GM12878 (cell line): Measurements from ENCODE around the gene ZNF407. TPM values are rescaled to one million over a fixed set of nuclear protein-coding genes. Genes with fewer than 3 reads are reported as not detected.
A peak's percentile ranks its signal among the peaks of the same experiment; 100 is the strongest.

Source experiments
- CHD2 ChIP-seq: IDR thresholded peaks from 2 replicates; pipeline ENCODE4 v1.6.1; 2011; ENCODE audit warnings: low read depth, low read length, improper control_type of control experiment, borderline replicate concordance
- CHD4 ChIP-seq: fragments of 200-600 bp; sonication (generic); IDR thresholded peaks from 2 replicates; pipeline ENCODE4 v1.6.1; 2016; ENCODE audit warnings: mild to moderate bottlenecking
- CREM ChIP-seq: IDR thresholded peaks from 2 replicates; pipeline ENCODE4 v1.6.1; 2014; ENCODE audit warnings: antibody characterized with exemption, low read depth
- DPF2 ChIP-seq: fragments of 450-650 bp; IDR thresholded peaks from 2 replicates; pipeline ENCODE4 v1.6.1; 2017; ENCODE audit warnings: mild to moderate bottlenecking
- LARP7 ChIP-seq: fragments of 450-650 bp; IDR thresholded peaks from 2 replicates; pipeline ENCODE4 v1.6.1; 2017; ENCODE audit warnings: mild to moderate bottlenecking
- MEF2A ChIP-seq: IDR thresholded peaks from 2 replicates; pipeline ENCODE4 v1.6.1; 2011; ENCODE audit warnings: low read depth, mild to moderate bottlenecking, low read length, moderate library complexity; ENCODE audit not compliant: insufficient read depth
- MTA2 ChIP-seq: fragments of 450-650 bp; IDR thresholded peaks from 2 replicates; pipeline ENCODE4 v1.6.1; 2016; ENCODE audit warnings: low read depth, mild to moderate bottlenecking, moderate library complexity
- RFX5 ChIP-seq: IDR thresholded peaks from 2 replicates; pipeline ENCODE4 v1.6.1; 2011; ENCODE audit warnings: low read depth, low read length, improper control_type of control experiment
- SP1 ChIP-seq: IDR thresholded peaks from one replicate; pipeline ENCODE4 v1.6.1; 2011; ENCODE audit warnings: low read depth, low read length
- SPI1 ChIP-seq: IDR thresholded peaks from 2 replicates; pipeline ENCODE4 v1.6.1; 2011; ENCODE audit warnings: low read depth, mild to moderate bottlenecking, low read length, moderate library complexity, borderline replicate concordance; ENCODE audit not compliant: insufficient read depth
- SRF ChIP-seq, 2 experiments: IDR thresholded peaks; 2 replicates each; pipeline ENCODE4 v1.6.1; 2011; ENCODE audit warnings: low read depth in 2 of 2, low read length in 2 of 2, mild to moderate bottlenecking in 1 of 2, moderate library complexity in 1 of 2
- STAT1 ChIP-seq: fragments of 450-650 bp; conservative IDR thresholded peaks from 2 replicates; pipeline ENCODE4 v1.6.1; 2014; ENCODE audit warnings: antibody characterized with exemption, mild to moderate bottlenecking
- TARDBP ChIP-seq: IDR thresholded peaks from 2 replicates; pipeline ENCODE4 v1.6.1; 2016; ENCODE audit warnings: borderline replicate concordance
- TCF3 ChIP-seq: IDR thresholded peaks from 2 replicates; pipeline ENCODE4 v1.6.1; 2012; ENCODE audit warnings: low read depth, mild to moderate bottlenecking, low read length, borderline replicate concordance; ENCODE audit not compliant: insufficient read depth
- ZNF384 ChIP-seq: IDR thresholded peaks from 2 replicates; pipeline ENCODE4 v1.6.1; 2012; ENCODE audit warnings: low read depth, mild to moderate bottlenecking, low read length, improper control_type of control experiment, borderline replicate concordance
- ZZZ3 ChIP-seq: IDR thresholded peaks from 2 replicates; pipeline ENCODE4 v1.6.1; 2011; ENCODE audit warnings: low read depth; ENCODE audit not compliant: control insufficient read depth, insufficient read length
- polyA plus RNA-seq, 11 experiments: library from polyadenylated mRNA; depleted of rRNA in 4 of 11; unstranded in 6 of 11; stranded (reverse) in 5 of 11; fragments of >200 nt; fragmentation: Nextera tagmentation in 4 of 11; fragmentation: Illumina TruSeq in 1 of 11; extraction: Ambion mirVana in 4 of 11; extraction: Trizol in 1 of 11; gene quantifications; 1 replicate in 1 of 11; 2 replicates in 10 of 11; pipeline versions ENCODE4 v1.2.1 to v1.2.3, GENCODE V29; 2011 to 2016; ENCODE audit warnings: inconsistent platforms in 2 of 11, missing spikeins in 2 of 11, low read depth in 1 of 11
- total RNA-seq, 4 experiments: library from RNA; depleted of rRNA in 3 of 4; stranded (reverse); fragments of >200 nt in 3 of 4; fragmentation: Illumina TruSeq in 1 of 4; extraction: Trizol in 1 of 4; gene quantifications; 2 replicates each; pipeline versions ENCODE4 v1.2.1 to v1.2.3, GENCODE V29; 2013 to 2021
- TF ChIP-seq, protein P1 (sequence below): fragments of 450-650 bp; IDR thresholded peaks from 2 replicates; pipeline ENCODE4 v1.6.1; 2017; ENCODE audit warnings: mild to moderate bottlenecking, low read depth, inconsistent platforms; ENCODE audit not compliant: poor library complexity, severe bottlenecking
- TF ChIP-seq, protein P2 (sequence below): IDR thresholded peaks from 2 replicates; pipeline ENCODE4 v1.6.1; 2011; ENCODE audit warnings: borderline replicate concordance, low read depth, mild to moderate bottlenecking, moderate library complexity, mixed read lengths, low read length; ENCODE audit not compliant: insufficient read depth; ENCODE audit errors: extremely low read length
- TF ChIP-seq, protein P3 (sequence below), 3 experiments: IDR thresholded peaks in 2 of 3; conservative IDR thresholded peaks in 1 of 3; 2 replicates each; pipeline ENCODE4 v1.5.1; 2011; ENCODE audit warnings: low read depth in 3 of 3, low read length in 3 of 3, mild to moderate bottlenecking in 3 of 3, control low read depth in 2 of 3, moderate library complexity in 2 of 3, inconsistent platforms in 1 of 3, mixed read lengths in 1 of 3; ENCODE audit not compliant: control insufficient read depth in 2 of 3, insufficient read depth in 1 of 3; ENCODE audit errors: extremely low read depth in 1 of 3
- TF ChIP-seq, protein P4 (sequence below): fragments of 450-650 bp; IDR thresholded peaks from 2 replicates; pipeline ENCODE4 v1.6.1; 2016; ENCODE audit warnings: mild to moderate bottlenecking

The ZNF407 gene
- total and polyA plus RNA-seq, 10 of the 15 experiments (the other 5 are each of a cell fraction or from before 2014, with no cell fraction given) = 0.69 to 11.6 (median 5.3) TPM

DNA sequence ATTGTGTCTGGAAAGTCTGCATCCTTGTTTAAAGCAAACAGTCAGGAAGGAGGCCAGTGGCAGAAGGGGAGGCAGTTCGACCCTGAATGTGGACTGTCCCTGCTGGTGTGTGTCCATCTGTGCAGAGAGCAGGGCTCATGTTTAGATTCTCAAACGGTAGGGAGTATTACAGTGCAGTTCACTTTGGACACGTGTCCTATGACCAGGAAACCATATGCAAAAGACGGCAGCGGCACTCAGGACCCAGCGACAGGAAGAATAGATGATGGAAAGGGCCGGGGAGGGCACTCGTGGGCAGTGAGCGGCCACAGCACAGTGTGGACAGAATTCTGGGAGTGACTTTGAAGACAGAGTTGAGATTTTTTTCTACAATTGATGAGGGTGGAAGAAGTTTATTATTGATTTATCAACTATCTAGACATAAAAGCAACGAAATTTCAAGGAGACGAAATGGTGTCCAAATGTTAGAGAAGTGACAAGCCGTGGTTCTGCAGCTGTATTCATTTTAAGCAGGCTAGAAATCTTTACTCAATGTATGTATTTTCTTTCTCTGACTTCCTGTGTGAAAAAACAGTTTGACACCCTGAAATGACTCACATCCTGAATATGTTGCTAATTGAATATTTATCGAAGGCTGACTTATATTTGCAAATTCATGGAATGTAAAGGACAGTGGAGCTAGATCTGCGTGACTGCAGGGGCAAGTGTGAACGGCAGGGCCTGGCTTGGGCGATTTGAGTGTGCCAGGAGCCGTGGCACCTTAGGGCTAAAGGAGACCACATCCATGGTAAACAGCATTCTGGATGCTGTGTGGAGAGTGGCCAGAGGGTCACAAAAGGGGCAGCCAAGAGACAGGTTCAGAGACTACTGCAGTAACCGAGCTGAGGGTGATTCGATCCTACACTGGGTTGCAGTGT is 397.1 kb downstream of the ZNF407 start (continued):
- TF ChIP-seq, protein P1, sequence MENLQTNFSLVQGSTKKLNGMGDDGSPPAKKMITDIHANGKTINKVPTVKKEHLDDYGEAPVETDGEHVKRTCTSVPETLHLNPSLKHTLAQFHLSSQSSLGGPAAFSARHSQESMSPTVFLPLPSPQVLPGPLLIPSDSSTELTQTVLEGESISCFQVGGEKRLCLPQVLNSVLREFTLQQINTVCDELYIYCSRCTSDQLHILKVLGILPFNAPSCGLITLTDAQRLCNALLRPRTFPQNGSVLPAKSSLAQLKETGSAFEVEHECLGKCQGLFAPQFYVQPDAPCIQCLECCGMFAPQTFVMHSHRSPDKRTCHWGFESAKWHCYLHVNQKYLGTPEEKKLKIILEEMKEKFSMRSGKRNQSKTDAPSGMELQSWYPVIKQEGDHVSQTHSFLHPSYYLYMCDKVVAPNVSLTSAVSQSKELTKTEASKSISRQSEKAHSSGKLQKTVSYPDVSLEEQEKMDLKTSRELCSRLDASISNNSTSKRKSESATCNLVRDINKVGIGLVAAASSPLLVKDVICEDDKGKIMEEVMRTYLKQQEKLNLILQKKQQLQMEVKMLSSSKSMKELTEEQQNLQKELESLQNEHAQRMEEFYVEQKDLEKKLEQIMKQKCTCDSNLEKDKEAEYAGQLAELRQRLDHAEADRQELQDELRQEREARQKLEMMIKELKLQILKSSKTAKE = no peak
- TF ChIP-seq CHD2 (0 out of 2 replicates have a peak, but pooled peaks have one; percentile 19), CHD4 (no peak), MEF2A (no peak), ZZZ3 (no peak), STAT1 (no peak), CREM (no peak; the same call in 1 of the 2 replicates), RFX5 (no peak), ZNF384 (no peak), TARDBP (no peak), TCF3 (no peak), SPI1 (peak; percentile 17; the same call in 1 of the 2 replicates), MTA2 (peak; percentile 89), DPF2 (peak; percentile 86), SP1 (no peak), LARP7 (no peak), SRF (IDR thresholded peaks at IDR 0.05; ENCODE audit: low read depth in 2 of 2, low read length in 2 of 2) (no peak)
- TF ChIP-seq, protein P2, sequence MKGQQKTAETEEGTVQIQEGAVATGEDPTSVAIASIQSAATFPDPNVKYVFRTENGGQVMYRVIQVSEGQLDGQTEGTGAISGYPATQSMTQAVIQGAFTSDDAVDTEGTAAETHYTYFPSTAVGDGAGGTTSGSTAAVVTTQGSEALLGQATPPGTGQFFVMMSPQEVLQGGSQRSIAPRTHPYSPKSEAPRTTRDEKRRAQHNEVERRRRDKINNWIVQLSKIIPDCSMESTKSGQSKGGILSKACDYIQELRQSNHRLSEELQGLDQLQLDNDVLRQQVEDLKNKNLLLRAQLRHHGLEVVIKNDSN = peak; percentile 43
- TF ChIP-seq, protein P3, sequence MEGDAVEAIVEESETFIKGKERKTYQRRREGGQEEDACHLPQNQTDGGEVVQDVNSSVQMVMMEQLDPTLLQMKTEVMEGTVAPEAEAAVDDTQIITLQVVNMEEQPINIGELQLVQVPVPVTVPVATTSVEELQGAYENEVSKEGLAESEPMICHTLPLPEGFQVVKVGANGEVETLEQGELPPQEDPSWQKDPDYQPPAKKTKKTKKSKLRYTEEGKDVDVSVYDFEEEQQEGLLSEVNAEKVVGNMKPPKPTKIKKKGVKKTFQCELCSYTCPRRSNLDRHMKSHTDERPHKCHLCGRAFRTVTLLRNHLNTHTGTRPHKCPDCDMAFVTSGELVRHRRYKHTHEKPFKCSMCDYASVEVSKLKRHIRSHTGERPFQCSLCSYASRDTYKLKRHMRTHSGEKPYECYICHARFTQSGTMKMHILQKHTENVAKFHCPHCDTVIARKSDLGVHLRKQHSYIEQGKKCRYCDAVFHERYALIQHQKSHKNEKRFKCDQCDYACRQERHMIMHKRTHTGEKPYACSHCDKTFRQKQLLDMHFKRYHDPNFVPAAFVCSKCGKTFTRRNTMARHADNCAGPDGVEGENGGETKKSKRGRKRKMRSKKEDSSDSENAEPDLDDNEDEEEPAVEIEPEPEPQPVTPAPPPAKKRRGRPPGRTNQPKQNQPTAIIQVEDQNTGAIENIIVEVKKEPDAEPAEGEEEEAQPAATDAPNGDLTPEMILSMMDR (IDR thresholded peaks at IDR 0.05 in 2 of 3, conservative IDR thresholded peaks at IDR 0.05 in 1 of 3; ENCODE audit: control insufficient read depth in 2 of 3, extremely low read depth in 1 of 3, insufficient read depth in 1 of 3, low read depth in 3 of 3, low read length in 3 of 3) = no peak
- TF ChIP-seq, protein P4, sequence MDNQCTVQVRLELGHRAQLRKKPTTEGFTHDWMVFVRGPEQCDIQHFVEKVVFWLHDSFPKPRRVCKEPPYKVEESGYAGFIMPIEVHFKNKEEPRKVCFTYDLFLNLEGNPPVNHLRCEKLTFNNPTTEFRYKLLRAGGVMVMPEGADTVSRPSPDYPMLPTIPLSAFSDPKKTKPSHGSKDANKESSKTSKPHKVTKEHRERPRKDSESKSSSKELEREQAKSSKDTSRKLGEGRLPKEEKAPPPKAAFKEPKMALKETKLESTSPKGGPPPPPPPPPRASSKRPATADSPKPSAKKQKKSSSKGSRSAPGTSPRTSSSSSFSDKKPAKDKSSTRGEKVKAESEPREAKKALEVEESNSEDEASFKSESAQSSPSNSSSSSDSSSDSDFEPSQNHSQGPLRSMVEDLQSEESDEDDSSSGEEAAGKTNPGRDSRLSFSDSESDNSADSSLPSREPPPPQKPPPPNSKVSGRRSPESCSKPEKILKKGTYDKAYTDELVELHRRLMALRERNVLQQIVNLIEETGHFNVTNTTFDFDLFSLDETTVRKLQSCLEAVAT = 0 out of 2 replicates have a peak, but pooled peaks have one; percentile 34
